GM21381 (cell line): ENCODE measurements around the gene LYRM1.

Source experiments
- ATAC-seq: cut with Tn5 transposase; IDR thresholded peaks from one replicate; pipeline ENCODE4 v1.9.1; 2021; ENCODE audit warnings: mild to moderate bottlenecking, moderate library complexity; ENCODE audit not compliant: unreplicated experiment

LYRM1 gene

GRCh38 chr16:20871941-20872815 lies 28.4 kb upstream of the LYRM1 start:
- no peak for ATAC-seq

GRCh38 chr16:20873331-20873730 lies 27.2 kb upstream of the LYRM1 start:
- ATAC-seq, result no peak

GRCh38 chr16:20874088-20874581 lies 26.4 kb upstream of the LYRM1 start:
- ATAC-seq, result peak; percentile 1

- no peak for ATAC-seq
Observed at GRCh38 chr16:20875355-20875650, 25.3 kb upstream of the LYRM1 start.

GRCh38 chr16:20878682-20879147 lies 21.9 kb upstream of the LYRM1 start:
- ATAC-seq, result no peak

GRCh38 chr16:20879175-20880040 lies 21.2 kb upstream of the LYRM1 start:
- peak; percentile 44 for ATAC-seq

- ATAC-seq, result no peak
Observed at GRCh38 chr16:20880867-20881502, 19.6 kb upstream of the LYRM1 start.

- ATAC-seq, result no peak
Observed at GRCh38 chr16:20881503-20881878, 19.1 kb upstream of the LYRM1 start.

- ATAC-seq, result no peak
Observed at GRCh38 chr16:20883554-20884239, 16.9 kb upstream of the LYRM1 start.

- no peak for ATAC-seq
Observed at GRCh38 chr16:20884240-20884556, 16.4 kb upstream of the LYRM1 start.

- no peak for ATAC-seq
Observed at GRCh38 chr16:20886320-20886719, 14.3 kb upstream of the LYRM1 start.

GRCh38 chr16:20887207-20887606 lies 13.4 kb upstream of the LYRM1 start:
- ATAC-seq, result no peak

GRCh38 chr16:20889625-20890275 lies 10.8 kb upstream of the LYRM1 start:
- no peak for ATAC-seq

GRCh38 chr16:20894388-20894787 lies 6.2 kb upstream of the LYRM1 start:
- no peak for ATAC-seq

GRCh38 chr16:20897253-20897897 lies 3.2 kb upstream of the LYRM1 start:
- ATAC-seq, result no peak

- no peak for ATAC-seq
Observed at GRCh38 chr16:20897922-20898321, 2.6 kb upstream of the LYRM1 start.

GRCh38 chr16:20899071-20899470 lies 1.5 kb upstream of the LYRM1 start:
- ATAC-seq, result no peak

GRCh38 chr16:20899477-20900298 lies 883 bp upstream of the LYRM1 start:
- no peak for ATAC-seq

- ATAC-seq, result no peak
Observed at GRCh38 chr16:20901068-20901435, 481 bp downstream of the LYRM1 start.
